M059J (cell line): Measurements from ENCODE around the gene SPATA31E1. TPM values are rescaled to one million over a fixed set of nuclear protein-coding genes. Genes with fewer than 3 reads are reported as not detected.
A peak's percentile ranks its signal among the peaks of the same experiment; 100 is the strongest.

Experiments used
- DNase-seq: peaks from one replicate; pipeline ENCODE4 v3.0.0-alpha.2; 2012; ENCODE audit warnings: low read depth
- total RNA-seq: library from RNA; depleted of rRNA; stranded (reverse); fragments of >200 nt; shearing (Covaris generic); gene quantifications from 2 replicates; pipeline ENCODE4 v1.2.3, GENCODE V29; 2014

The SPATA31E1 gene
- total RNA-seq, 1 experiment from 2014 or later, result not detected

DNA sequence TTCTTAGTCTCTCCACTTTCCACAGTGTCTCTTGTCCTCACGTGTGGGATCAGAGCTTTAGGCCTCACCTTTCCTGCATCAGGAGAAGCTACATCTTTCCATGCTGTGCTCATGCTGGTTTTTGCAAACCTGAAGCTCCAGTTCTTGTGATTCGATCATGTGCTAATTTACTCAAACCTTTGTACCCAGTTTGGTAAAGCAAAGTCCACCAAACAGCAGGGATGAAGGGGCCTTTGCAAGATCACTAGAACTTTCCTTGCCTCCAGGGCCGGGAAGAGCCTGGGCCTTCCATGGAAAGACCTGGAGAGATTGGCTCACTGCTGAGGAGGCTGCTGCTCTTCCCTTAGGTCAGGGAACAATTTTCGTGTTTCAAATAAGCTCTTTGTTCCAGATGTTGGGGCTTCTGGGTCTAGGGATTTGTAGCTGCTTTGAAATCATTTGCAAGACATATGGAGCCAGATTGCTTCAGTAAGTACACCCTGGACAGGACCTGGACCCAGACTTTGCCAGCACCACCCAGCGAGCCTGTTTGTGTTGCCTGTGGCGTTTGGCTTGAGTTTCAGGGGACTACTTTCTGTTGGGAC is 18.7 kb upstream of the SPATA31E1 start:
- no peak for DNase-seq

DNA sequence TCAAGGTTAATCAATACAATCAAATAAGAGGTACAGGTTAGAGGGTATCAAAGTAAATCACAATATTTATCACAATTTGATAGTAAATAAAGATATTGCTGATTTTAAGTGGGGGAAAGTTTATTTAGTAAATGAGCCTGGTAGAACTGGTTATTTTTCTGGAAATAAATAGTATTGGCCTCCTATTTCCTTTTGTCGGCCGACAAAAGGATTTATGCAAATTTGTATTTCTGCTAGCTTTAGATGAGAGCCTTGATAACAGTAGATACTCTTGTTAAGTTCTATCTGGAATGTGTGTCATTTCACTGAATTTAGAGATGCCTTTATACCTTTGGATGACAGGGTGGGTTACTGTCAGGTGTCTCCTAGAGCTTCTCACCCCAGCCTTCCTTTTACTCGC is 17.8 kb upstream of the SPATA31E1 start:
- DNase-seq, result no peak

GRCh38 chr9:87865626-87866025 is 17.1 kb upstream of the SPATA31E1 start:
- no peak for DNase-seq

- DNase-seq, result no peak
These were observed 15.3 kb upstream of the SPATA31E1 start for GRCh38 chr9:87867391-87867790.

GRCh38 chr9:87868175-87868574 is 14.5 kb upstream of the SPATA31E1 start:
- DNase-seq, result no peak

GRCh38 chr9:87868635-87869034 is 14.0 kb upstream of the SPATA31E1 start:
- DNase-seq, result no peak

DNA sequence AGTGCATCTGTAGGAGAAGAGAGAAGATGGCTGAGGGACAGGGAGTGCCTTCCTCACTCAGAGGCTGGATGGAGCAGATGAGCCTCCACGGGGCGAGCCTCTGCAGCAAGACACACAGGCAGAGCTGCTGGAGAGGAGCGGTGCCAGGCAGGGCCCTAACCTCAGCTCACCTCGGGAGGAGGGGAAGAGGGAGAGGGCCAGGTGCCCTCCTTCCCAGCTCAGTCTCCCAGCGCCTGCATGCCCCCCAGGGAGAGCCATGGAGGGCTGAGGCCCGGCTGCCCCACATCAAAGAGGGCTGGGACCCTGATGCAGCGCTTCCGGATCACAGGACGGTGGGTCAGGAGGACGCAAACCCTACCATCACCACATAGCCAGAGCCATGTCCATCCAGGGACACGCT is 13.6 kb upstream of the SPATA31E1 start:
- no peak for DNase-seq

- no peak for DNase-seq
These were observed 11.1 kb upstream of the SPATA31E1 start for GRCh38 chr9:87871425-87872078.

DNA sequence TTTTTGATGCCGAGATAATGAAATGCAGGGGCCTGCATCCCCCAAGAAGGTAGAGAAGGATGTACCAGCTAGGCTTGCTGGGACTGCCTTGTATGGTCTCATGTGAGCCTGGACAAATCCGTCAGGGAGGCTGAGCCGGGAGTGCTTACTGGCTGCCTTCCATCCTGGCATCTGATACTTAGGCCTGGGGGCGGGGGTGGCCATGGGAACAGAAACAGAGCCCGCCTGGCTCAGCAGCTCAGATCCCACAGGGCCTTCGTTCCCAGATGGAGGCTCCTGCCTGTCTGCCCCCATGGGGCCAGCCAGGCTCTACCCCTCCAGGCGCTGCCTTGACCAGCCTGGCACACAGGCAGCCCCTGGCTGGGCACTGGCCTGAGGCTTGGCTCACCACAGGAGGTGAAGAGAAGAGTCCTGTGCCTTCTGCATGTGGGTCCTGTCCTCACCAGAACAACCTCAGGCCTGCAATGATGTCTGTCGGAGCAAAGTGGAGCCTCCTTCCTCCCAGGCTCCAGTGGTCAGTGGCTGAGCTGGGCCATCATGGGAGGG is 10.5 kb upstream of the SPATA31E1 start:
- DNase-seq, result peak; percentile 70

- DNase-seq, result no peak
These were observed 8.9 kb upstream of the SPATA31E1 start for GRCh38 chr9:87873607-87874303.

DNA sequence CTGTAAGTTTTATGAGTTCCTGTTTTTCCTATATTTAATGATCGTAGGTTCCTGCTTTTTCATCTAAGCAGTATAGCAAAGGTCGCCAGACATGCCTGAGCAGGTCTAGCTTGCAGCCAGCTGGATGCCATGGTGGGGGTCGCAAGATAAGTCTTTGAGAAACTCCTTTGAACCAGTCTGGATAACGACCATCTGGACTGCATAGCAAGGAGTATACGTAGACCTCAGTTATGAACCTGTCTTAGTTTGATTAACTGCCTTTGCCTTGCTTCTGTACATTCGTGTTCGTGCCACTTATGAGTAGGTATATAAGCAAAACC is 8.4 kb upstream of the SPATA31E1 start:
- no peak for DNase-seq

- no peak for DNase-seq
These were observed 7.6 kb upstream of the SPATA31E1 start for GRCh38 chr9:87875060-87875459.

DNA sequence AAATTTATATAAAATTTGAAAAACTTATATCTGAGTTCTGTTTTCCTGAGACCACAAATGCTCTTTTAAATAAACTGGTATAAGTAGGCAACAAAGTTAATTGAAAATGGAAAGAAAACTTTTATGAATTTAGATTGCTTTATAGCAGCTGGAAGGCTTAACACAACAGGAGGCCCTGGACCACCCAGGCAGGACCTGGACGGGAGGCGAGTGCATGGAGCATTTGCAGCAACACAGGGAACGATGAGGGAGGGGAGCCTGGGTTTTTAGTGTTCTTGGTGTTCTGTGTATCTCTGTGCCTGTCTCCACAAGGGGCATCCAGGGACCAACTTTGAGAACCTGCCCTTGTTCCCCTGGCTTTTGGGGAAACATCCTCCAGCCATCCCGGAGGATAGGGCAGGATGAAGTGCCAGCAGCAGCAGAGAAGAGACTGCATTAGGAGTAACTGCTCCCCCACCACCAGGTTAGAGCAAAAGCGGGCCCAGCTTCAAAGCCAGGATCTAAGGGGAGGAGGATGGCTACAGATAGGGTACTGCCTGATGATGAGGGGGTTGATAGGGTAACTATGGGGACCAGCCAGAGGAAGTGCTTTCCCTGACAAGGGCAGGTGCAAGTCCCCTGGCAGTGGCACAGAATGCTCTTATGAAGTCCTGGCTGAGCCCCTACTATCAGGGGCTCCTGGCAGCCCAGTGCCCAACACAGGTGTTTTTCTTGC is 6.7 kb upstream of the SPATA31E1 start:
- DNase-seq, result no peak

GRCh38 chr9:87876708-87877107 is 6.0 kb upstream of the SPATA31E1 start:
- no peak for DNase-seq

GRCh38 chr9:87878989-87879511 is 3.6 kb upstream of the SPATA31E1 start:
- DNase-seq, result peak; percentile 67

GRCh38 chr9:87880116-87880515 is 2.6 kb upstream of the SPATA31E1 start:
- no peak for DNase-seq

DNA sequence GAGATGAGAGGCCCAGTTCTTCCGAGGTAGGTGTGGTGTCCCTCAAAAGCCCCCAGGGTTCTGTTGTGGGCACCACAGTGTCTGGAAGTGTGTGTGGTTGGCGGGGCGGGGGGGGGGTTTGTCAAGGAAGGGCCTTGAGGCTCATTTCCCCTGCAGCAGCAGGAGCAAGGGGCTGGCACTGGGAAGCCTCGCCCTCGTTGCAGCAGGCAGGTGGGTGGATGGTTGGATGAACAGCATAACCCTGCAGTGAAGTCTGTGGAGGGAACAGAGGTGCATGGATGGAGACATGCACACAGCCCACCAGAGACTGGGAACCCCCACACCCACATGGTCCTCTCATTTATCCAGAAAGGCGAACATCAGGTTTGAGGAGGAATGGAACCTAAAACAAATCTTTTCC is 2.0 kb upstream of the SPATA31E1 start:
- DNase-seq, result no peak

DNA sequence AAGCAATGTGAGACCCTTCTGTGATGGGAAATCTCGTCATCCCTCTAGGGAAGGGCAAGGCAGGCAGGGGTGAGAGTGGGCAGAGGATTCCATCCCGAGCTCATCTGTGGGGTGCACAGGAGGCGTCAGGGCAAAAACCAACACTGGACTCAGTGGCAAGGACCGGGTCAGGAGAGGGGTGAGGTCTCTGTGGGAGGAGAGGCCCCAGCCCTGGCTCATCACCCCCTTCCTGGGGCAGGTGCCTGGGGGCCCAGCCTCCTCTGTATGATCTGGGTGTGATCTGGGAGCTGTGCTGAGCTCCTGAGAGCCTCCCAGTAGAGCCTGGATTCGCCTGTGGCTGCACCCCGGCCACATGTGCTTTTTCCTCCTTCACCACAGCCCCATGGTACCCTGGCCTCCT is 597 bp downstream of the SPATA31E1 start:
- DNase-seq, result no peak

- DNase-seq, result no peak
These were observed 1.3 kb downstream of the SPATA31E1 start for GRCh38 chr9:87883990-87884389.

DNA sequence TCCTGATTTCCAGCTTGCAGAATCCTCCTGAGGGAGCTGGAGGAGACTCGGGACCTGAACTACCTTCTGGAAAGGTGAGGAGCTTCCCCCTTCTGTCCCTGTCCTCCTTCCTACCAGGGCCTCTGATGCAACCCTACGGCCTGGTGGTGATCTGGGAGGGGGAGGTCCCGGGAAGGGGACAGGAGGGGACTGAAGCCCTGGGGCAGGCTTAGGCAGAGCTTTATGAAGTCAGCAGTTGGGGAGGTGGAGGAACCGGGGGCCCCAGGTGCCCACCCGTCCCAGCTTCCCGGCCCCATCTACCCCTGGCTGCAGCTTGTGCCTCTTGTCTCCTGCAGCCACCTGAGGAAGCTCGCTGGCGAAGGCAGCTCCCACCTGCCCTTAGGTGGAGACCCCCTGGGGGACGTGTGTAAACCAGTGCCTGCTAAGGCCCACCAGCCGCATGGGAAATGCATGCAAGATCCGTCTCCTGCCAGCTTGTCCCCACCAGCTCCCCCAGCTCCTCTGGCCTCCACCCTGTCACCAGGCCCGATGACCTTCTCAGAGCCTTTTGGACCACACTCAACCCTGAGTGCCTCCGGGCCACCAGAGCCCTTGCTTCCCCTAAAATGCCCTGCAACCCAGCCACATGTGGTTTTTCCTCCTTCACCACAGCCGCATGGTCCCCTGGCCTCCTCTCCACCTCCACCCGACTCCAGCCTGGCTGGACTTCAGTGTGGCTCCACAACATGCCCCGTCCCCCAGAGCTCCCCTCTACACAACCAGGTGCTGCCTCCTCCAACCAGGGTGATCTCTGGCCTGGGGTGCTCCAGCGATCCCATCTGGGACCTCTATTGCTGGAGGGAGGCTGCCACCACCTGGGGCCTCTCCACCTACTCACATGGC is 2.1 kb downstream of the SPATA31E1 start:
- DNase-seq, result no peak

DNA sequence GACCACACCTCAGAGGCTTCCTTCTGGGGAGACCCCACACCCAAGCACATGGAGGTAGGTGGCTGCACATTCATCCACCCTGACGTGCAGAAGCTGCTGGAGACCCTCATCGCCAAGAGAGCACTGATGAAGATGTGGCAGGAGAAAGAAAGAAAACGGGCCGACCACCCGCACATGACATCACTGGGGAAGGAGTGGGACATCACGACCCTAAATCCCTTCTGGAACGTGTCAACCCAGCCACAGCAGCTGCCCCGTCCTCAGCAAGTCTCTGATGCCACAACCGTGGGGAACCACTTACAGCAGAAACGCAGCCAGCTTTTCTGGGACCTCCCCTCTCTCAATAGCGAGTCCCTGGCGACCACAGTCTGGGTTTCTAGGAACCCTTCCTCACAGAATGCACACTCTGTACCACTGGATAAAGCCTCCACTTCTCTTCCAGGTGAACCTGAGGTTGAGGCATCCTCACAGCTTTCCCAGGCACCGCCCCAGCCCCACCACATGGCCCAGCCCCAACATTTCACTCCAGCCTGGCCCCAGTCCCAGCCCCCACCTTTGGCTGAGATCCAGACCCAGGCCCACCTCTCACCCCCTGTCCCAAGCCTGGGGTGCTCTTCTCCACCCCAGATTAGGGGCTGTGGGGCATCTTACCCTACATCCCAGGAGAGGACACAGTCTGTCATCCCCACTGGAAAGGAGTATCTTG is 3.0 kb downstream of the SPATA31E1 start:
- no peak for DNase-seq
